DOHH2 (cell line): ENCODE measurements around the gene ITPK1.

Experiments
- H3F3A ChIP-seq: fragments of 200-600 bp; sonication (generic), shearing (Covaris generic); 2 replicates; pipeline ENCODE4 v1.6.0; 2016; ENCODE audit warnings: antibody characterized with exemption, mild to moderate bottlenecking; ENCODE audit not compliant: control insufficient read depth, insufficient read depth
- H3K27ac ChIP-seq: fragments of 200-600 bp; sonication (generic); 2 replicates; pipeline ENCODE4 v1.5.1; 2014; ENCODE audit warnings: low read depth, mild to moderate bottlenecking, low read length, moderate library complexity
- H3K27me3 ChIP-seq: fragments of 200-600 bp; sonication (generic); 2 replicates; pipeline ENCODE4 v1.6.1; 2014; ENCODE audit warnings: mild to moderate bottlenecking, low read length, mixed read lengths; ENCODE audit not compliant: control insufficient read depth
- H3K36me3 ChIP-seq: fragments of 200-600 bp; sonication (generic); 2 replicates; pipeline ENCODE4 v1.6.1; 2014; ENCODE audit warnings: mild to moderate bottlenecking, low read length, moderate library complexity, mixed read lengths; ENCODE audit not compliant: control insufficient read depth
- H3K4me1 ChIP-seq: fragments of 200-600 bp; sonication (generic); 2 replicates; pipeline ENCODE4 v1.6.1; 2014; ENCODE audit warnings: mild to moderate bottlenecking, low read length, mixed read lengths; ENCODE audit not compliant: control insufficient read depth
- H3K4me2 ChIP-seq: fragments of 200-600 bp; sonication (generic); 2 replicates; pipeline ENCODE4 v1.6.0; 2014; ENCODE audit warnings: mild to moderate bottlenecking, low read length, moderate library complexity
- H3K4me3 ChIP-seq: fragments of 200-600 bp; sonication (generic); 2 replicates; pipeline ENCODE4 v1.5.1; 2014; ENCODE audit warnings: mild to moderate bottlenecking, low read length, mixed read lengths
- H3K79me2 ChIP-seq: fragments of 200-600 bp; sonication (generic); 2 replicates; pipeline ENCODE4 v1.6.1; 2014; ENCODE audit warnings: mild to moderate bottlenecking, low read length, mixed read lengths; ENCODE audit not compliant: control insufficient read depth
- H3K9me2 ChIP-seq: fragments of 200-600 bp; sonication (generic); replicated peaks from 2 replicates; pipeline ENCODE4 v1.6.1; 2014; ENCODE audit warnings: mild to moderate bottlenecking, low read length, mixed read lengths; ENCODE audit not compliant: control insufficient read depth
- H3K9me3 ChIP-seq: fragments of 200-600 bp; sonication (generic); 2 replicates; pipeline ENCODE4 v1.6.1; 2014; ENCODE audit warnings: antibody characterized with exemption, low read length, mixed read lengths; ENCODE audit not compliant: control insufficient read depth, insufficient read depth
- H4K20me1 ChIP-seq: fragments of 200-600 bp; sonication (generic); 2 replicates; pipeline ENCODE4 v1.6.0; 2014; ENCODE audit warnings: low read depth, mild to moderate bottlenecking, antibody characterized with exemption, low read length, moderate library complexity; ENCODE audit not compliant: control insufficient read depth, insufficient read depth
- CTCF ChIP-seq: fragments of 200-600 bp; sonication (generic); IDR thresholded peaks from one replicate; pipeline ENCODE4 v1.5.1; 2014; ENCODE audit warnings: antibody characterized with exemption, mild to moderate bottlenecking, low read depth, low read length; ENCODE audit not compliant: poor library complexity, severe bottlenecking
- EZH2phosphoT487 ChIP-seq: fragments of 200-600 bp; sonication (generic); IDR thresholded peaks from 2 replicates; pipeline ENCODE4 v1.6.1; 2017; ENCODE audit warnings: borderline replicate concordance, mild to moderate bottlenecking, antibody characterized with exemption, low read length, moderate library complexity, mixed read lengths

ITPK1 gene

GRCh38 chr14:93049315-93049714 is 66.4 kb downstream of the ITPK1 start:
- no peaks in the 10 kb centered on the region for H3K9me3 ChIP-seq
- no peaks in the 10 kb centered on the region for H4K20me1 ChIP-seq
- no peaks in the 10 kb centered on the region for H3F3A ChIP-seq
- H3K4me3 ChIP-seq: no peak overlapping the region
- no peak overlapping the region for H3K4me2 ChIP-seq
- H3K27ac ChIP-seq: no peak overlapping the region
- TF ChIP-seq EZH2phosphoT487 (no peak), CTCF (no peak)
- H3K79me2 ChIP-seq: no peaks in the 10 kb centered on the region
- H3K27me3 ChIP-seq: no peaks in the 10 kb centered on the region
- no peaks in the 10 kb centered on the region for H3K4me1 ChIP-seq
- H3K9me2 ChIP-seq: no peaks in the 10 kb centered on the region
- H3K36me3 ChIP-seq: no peaks in the 10 kb centered on the region

GRCh38 chr14:93048843-93049242 is 66.9 kb downstream of the ITPK1 start:
- H3K4me2 ChIP-seq: no peak overlapping the region
- H3K9me2 ChIP-seq: no peaks in the 10 kb centered on the region
- no peaks in the 10 kb centered on the region for H3K9me3 ChIP-seq
- no peaks in the 10 kb centered on the region for H3K4me1 ChIP-seq
- TF ChIP-seq CTCF: no peak
- TF ChIP-seq EZH2phosphoT487: no peak
- H3K36me3 ChIP-seq: no peaks in the 10 kb centered on the region
- no peaks in the 10 kb centered on the region for H3F3A ChIP-seq
- no peaks in the 10 kb centered on the region for H3K79me2 ChIP-seq
- H3K4me3 ChIP-seq: no peak overlapping the region
- H3K27me3 ChIP-seq: no peaks in the 10 kb centered on the region
- H3K27ac ChIP-seq: no peak overlapping the region
- no peaks in the 10 kb centered on the region for H4K20me1 ChIP-seq

GRCh38 chr14:93047661-93048060 is 68.1 kb downstream of the ITPK1 start:
- H3K9me2 ChIP-seq: no peaks in the 10 kb centered on the region
- no peak overlapping the region for H3K4me2 ChIP-seq
- no peak overlapping the region for H3K27ac ChIP-seq
- no peaks in the 10 kb centered on the region for H3K79me2 ChIP-seq
- H4K20me1 ChIP-seq: no peaks in the 10 kb centered on the region
- no peaks in the 10 kb centered on the region for H3F3A ChIP-seq
- H3K4me1 ChIP-seq: no peaks in the 10 kb centered on the region
- no peak overlapping the region for H3K4me3 ChIP-seq
- no peaks in the 10 kb centered on the region for H3K36me3 ChIP-seq
- H3K27me3 ChIP-seq: no peaks in the 10 kb centered on the region
- H3K9me3 ChIP-seq: no peaks in the 10 kb centered on the region
- TF ChIP-seq CTCF (no peak), EZH2phosphoT487 (no peak)

- Histone ChIP-seq H4K20me1 (no peaks in the 10 kb centered on the region), H3K4me2 (no peak overlapping the region), H3K9me2 (no peaks in the 10 kb centered on the region), H3K27ac (no peak overlapping the region), H3K79me2 (no peaks in the 10 kb centered on the region), H3F3A (no peaks in the 10 kb centered on the region), H3K36me3 (no peaks in the 10 kb centered on the region), H3K27me3 (no peaks in the 10 kb centered on the region), H3K4me3 (no peak overlapping the region), H3K4me1 (no peaks in the 10 kb centered on the region), H3K9me3 (no peaks in the 10 kb centered on the region)
- no peak for TF ChIP-seq CTCF
- no peak for TF ChIP-seq EZH2phosphoT487
Observed at GRCh38 chr14:93047157-93047556, 68.6 kb downstream of the ITPK1 start.
